Hepatocyte (in vitro differentiated cells): ENCODE measurements around the gene ETS2. TPM values are rescaled to one million over a fixed set of nuclear protein-coding genes. Genes with fewer than 3 reads are reported as not detected.
A peak's percentile ranks its signal among the peaks of the same experiment; 100 is the strongest.

Experiments
- DNase-seq: peaks from one replicate; pipeline ENCODE4 v3.0.0-alpha.2; 2016; ENCODE audit warnings: low spot score
- H2AFZ ChIP-seq: fragments of 200-600 bp; sonication (generic); 2 replicates; pipeline ENCODE4 v1.6.0; 2016; ENCODE audit warnings: antibody characterized with exemption, mild to moderate bottlenecking
- H3K27ac ChIP-seq: fragments of 200-600 bp; sonication (generic); 2 replicates; pipeline ENCODE4 v1.5.1; 2016; ENCODE audit warnings: mild to moderate bottlenecking
- H3K27me3 ChIP-seq: fragments of 200-600 bp; sonication (generic); 2 replicates; pipeline ENCODE4 v1.6.1; 2016
- H3K36me3 ChIP-seq: fragments of 200-600 bp; sonication (generic); replicated peaks from 2 replicates; pipeline ENCODE4 v1.5.1; 2016; ENCODE audit warnings: low read depth; ENCODE audit not compliant: insufficient read depth
- H3K4me1 ChIP-seq: fragments of 200-600 bp; sonication (generic); 2 replicates; pipeline ENCODE4 v1.5.1; 2016; ENCODE audit warnings: mild to moderate bottlenecking, moderate library complexity; ENCODE audit not compliant: insufficient read depth
- H3K4me2 ChIP-seq: fragments of 200-600 bp; sonication (generic); 2 replicates; pipeline ENCODE4 v1.6.0; 2016
- H3K4me3 ChIP-seq: fragments of 200-600 bp; sonication (generic); 2 replicates; pipeline ENCODE4 v1.5.1; 2016; ENCODE audit warnings: mild to moderate bottlenecking
- H3K79me2 ChIP-seq: fragments of 200-600 bp; sonication (generic); 2 replicates; pipeline ENCODE4 v1.6.0; 2017; ENCODE audit warnings: mild to moderate bottlenecking
- H3K9me2 ChIP-seq: fragments of 200-600 bp; sonication (generic); replicated peaks from 2 replicates; pipeline ENCODE4 v1.6.0; 2017; ENCODE audit warnings: mild to moderate bottlenecking; ENCODE audit not compliant: insufficient read depth
- H3K9me3 ChIP-seq: fragments of 200-600 bp; sonication (generic); 2 replicates; pipeline ENCODE4 v1.5.1; 2016; ENCODE audit warnings: low read depth, mild to moderate bottlenecking
- H4K20me1 ChIP-seq: fragments of 200-600 bp; sonication (generic); 2 replicates; pipeline ENCODE4 v1.6.0; 2016; ENCODE audit warnings: mild to moderate bottlenecking; ENCODE audit not compliant: insufficient read depth, poor library complexity, severe bottlenecking
- CTCF ChIP-seq: fragments of 200-600 bp; sonication (generic); IDR thresholded peaks from 2 replicates; pipeline ENCODE4 v1.5.1; 2016; ENCODE audit warnings: antibody characterized with exemption, mild to moderate bottlenecking; ENCODE audit not compliant: poor library complexity
- EZH2 ChIP-seq: fragments of 200-600 bp; sonication (generic); IDR thresholded peaks from 2 replicates; pipeline ENCODE4 v1.6.1; 2016; ENCODE audit warnings: antibody characterized with exemption, mild to moderate bottlenecking, borderline replicate concordance
- EZH2phosphoT487 ChIP-seq: fragments of 200-600 bp; sonication (generic); IDR thresholded peaks from one replicate; pipeline ENCODE4 v1.6.1; 2018; ENCODE audit warnings: antibody characterized with exemption, mild to moderate bottlenecking, low read depth, moderate library complexity; ENCODE audit not compliant: unreplicated experiment, severe bottlenecking
- WGBS: methylation state at CpG from one replicate; pipeline ENCODE4 v1.1.6; 2016; ENCODE audit warnings: low lambda C conversion rate; ENCODE audit errors: missing lambda C conversion rate; 5-methylcytosine and 5-hydroxymethylcytosine counted together
- polyA plus RNA-seq: library from polyadenylated mRNA; unstranded; fragments of >200 nt; fragmentation: Nextera tagmentation; extraction: Ambion mirVana; gene quantifications from 2 replicates; pipeline ENCODE4 v1.2.1, GENCODE V29; 2016
- total RNA-seq: library from RNA; depleted of rRNA; stranded (reverse); fragments of >200 nt; gene quantifications from 2 replicates; pipeline ENCODE4 v1.2.3, GENCODE V29; 2014

ETS2 gene
- total and polyA plus RNA-seq, 2 experiments from 2014 or later: 95.1 to 106 TPM

GRCh38 chr21:38830671-38831525 lies 25.2 kb downstream of the ETS2 start:
- TF ChIP-seq CTCF: no peak
- TF ChIP-seq EZH2: no peak
- no peak for TF ChIP-seq EZH2phosphoT487
- Histone ChIP-seq H3K36me3 (no peaks in the 10 kb centered on the region), H3K79me2 (no peaks in the 10 kb centered on the region), H3K4me2 (no peak overlapping the region), H3K9me3 (no peaks in the 10 kb centered on the region), H3K27me3 (no peaks in the 10 kb centered on the region), H3K27ac (peak overlapping the region; percentile 84), H2AFZ (no peak overlapping the region), H3K4me3 (no peak overlapping the region), H3K9me2 (no peaks in the 10 kb centered on the region), H3K4me1 (peaks cover 10% of the 10 kb centered on the region), H4K20me1 (no peaks in the 10 kb centered on the region)
- WGBS: 100% methylated on average over 2 of the region's 2 CpGs
- no peak for DNase-seq

- H3K27ac ChIP-seq: peak overlapping the region; percentile 84
- H3K27me3 ChIP-seq: no peaks in the 10 kb centered on the region
- peak; percentile 89 for DNase-seq
- H3K4me1 ChIP-seq: peaks cover 10% of the 10 kb centered on the region
- 73% methylated on average over 7 of the region's 7 CpGs for WGBS
- no peaks in the 10 kb centered on the region for H3K9me2 ChIP-seq
- H2AFZ ChIP-seq: no peak overlapping the region
- no peaks in the 10 kb centered on the region for H3K79me2 ChIP-seq
- H3K4me2 ChIP-seq: no peak overlapping the region
- H4K20me1 ChIP-seq: no peaks in the 10 kb centered on the region
- TF ChIP-seq CTCF (no peak), EZH2 (no peak), EZH2phosphoT487 (no peak)
- H3K4me3 ChIP-seq: no peak overlapping the region
- H3K36me3 ChIP-seq: no peaks in the 10 kb centered on the region
- H3K9me3 ChIP-seq: no peaks in the 10 kb centered on the region
Measured at GRCh38 chr21:38831526-38832467, 26.1 kb downstream of the ETS2 start.

GRCh38 chr21:38832664-38833063 lies 26.9 kb downstream of the ETS2 start:
- no peak for DNase-seq
- TF ChIP-seq CTCF (no peak), EZH2phosphoT487 (no peak), EZH2 (no peak)
- H3K36me3 ChIP-seq: no peaks in the 10 kb centered on the region
- no peaks in the 10 kb centered on the region for H3K27me3 ChIP-seq
- 97% methylated on average over 3 of the region's 3 CpGs for WGBS
- H3K4me2 ChIP-seq: no peak overlapping the region
- H3K4me3 ChIP-seq: no peak overlapping the region
- H3K4me1 ChIP-seq: peaks cover 10% of the 10 kb centered on the region
- no peaks in the 10 kb centered on the region for H3K9me3 ChIP-seq
- H2AFZ ChIP-seq: no peak overlapping the region
- H3K9me2 ChIP-seq: no peaks in the 10 kb centered on the region
- H3K27ac ChIP-seq: peak overlapping the region; percentile 83
- H4K20me1 ChIP-seq: no peaks in the 10 kb centered on the region
- no peaks in the 10 kb centered on the region for H3K79me2 ChIP-seq
